GM12878 (cell line): ENCODE data around the gene PIGN. TPM values are rescaled to one million over a fixed set of nuclear protein-coding genes. Genes with fewer than 3 reads are reported as not detected.

Experiments
- ATAC-seq: fragments of 200-7000 bp; cut with Tn5 transposase; 3 replicates; pipeline ENCODE4 v1.9.1; 2020; ENCODE audit warnings: mild to moderate bottlenecking, moderate library complexity
- BruUV-seq: library from RNA; stranded (reverse); fragments of 400-500 nt; replicated peaks from 2 replicates; lab custom pipeline; 2021; lab: Mats Ljungman, UMichigan
- CTCF ChIA-PET: fragments of 300-600 bp; sonication (Branson Sonifier 250); formaldehyde crosslinking; extraction: SDS; loops from one replicate; lab custom pipeline; 2021; ENCODE audit warnings: inconsistent platforms; lab: Yijun Ruan, JAX
- POLR2A ChIA-PET: fragments of 350-600 bp; formaldehyde crosslinking; extraction: SDS; loops from one replicate; lab custom pipeline; 2021; ENCODE audit warnings: inconsistent platforms; lab: Charles Lee
- RAD21 ChIA-PET: fragments of 300-600 bp; sonication (Branson Sonifier 250); formaldehyde crosslinking; loops from one replicate; lab custom pipeline; 2023; ENCODE audit warnings: antibody characterized with exemption; ENCODE audit not compliant: unreplicated experiment; lab: Charles Lee
- SMC1A ChIA-PET: fragments of 300-600 bp; sonication (Branson Sonifier 250); formaldehyde crosslinking; loops from one replicate; lab custom pipeline; 2023; ENCODE audit not compliant: unreplicated experiment, uncharacterized antibody; lab: Charles Lee
- DNase-seq: peaks from one replicate; pipeline ENCODE4 v3.0.0-alpha.2; 2011; ENCODE audit warnings: low read depth, low spot score
- FAIRE-seq: peaks from 3 replicates; lab custom pipeline; 2011; peaks lifted over from hg19 to GRCh38; lab: Jason Lieb, UNC
- H2AFZ ChIP-seq: 2 replicates; pipeline ENCODE4 v1.6.0; 2011; ENCODE audit warnings: low read depth, low read length, control low read depth; ENCODE audit not compliant: control insufficient read depth
- H3K27ac ChIP-seq: 2 replicates; pipeline ENCODE4 v1.5.1; 2011; ENCODE audit warnings: control low read depth; ENCODE audit not compliant: control insufficient read depth, insufficient read depth
- H3K27me3 ChIP-seq, 2 experiments: replicated peaks in 1 of 2; 2 replicates each; pipeline versions ENCODE4 v1.6.0 to v1.6.1; 2011; ENCODE audit warnings: low read length in 1 of 2; ENCODE audit not compliant: control insufficient read depth in 2 of 2, insufficient read depth in 2 of 2
- H3K36me3 ChIP-seq, 2 experiments: 2 replicates each; pipeline ENCODE4 v1.5.1; 2011; ENCODE audit warnings: low read length in 1 of 2; ENCODE audit not compliant: control insufficient read depth in 2 of 2, insufficient read depth in 2 of 2
- H3K4me1 ChIP-seq: 2 replicates; pipeline ENCODE4 v1.6.1; 2011; ENCODE audit warnings: mild to moderate bottlenecking, low read length, moderate library complexity, mixed read lengths; ENCODE audit not compliant: control insufficient read depth, insufficient read depth
- H3K4me2 ChIP-seq: 2 replicates; pipeline ENCODE4 v1.6.0; 2011; ENCODE audit warnings: control low read depth; ENCODE audit not compliant: control insufficient read depth, insufficient read depth
- H3K4me3 ChIP-seq: fragments of 200-600 bp; sonication (generic); 2 replicates; pipeline ENCODE4 v1.5.1; 2016
- H3K79me2 ChIP-seq: 2 replicates; pipeline ENCODE4 v1.6.0; 2011; ENCODE audit warnings: low read length; ENCODE audit not compliant: control insufficient read depth, insufficient read depth
- H3K9ac ChIP-seq: 2 replicates; pipeline ENCODE4 v1.8.0; 2011; ENCODE audit warnings: low read length, control low read depth, mixed read lengths; ENCODE audit not compliant: control insufficient read depth, insufficient read depth
- H3K9me3 ChIP-seq: replicated peaks from 3 replicates; pipeline ENCODE4 v1.5.1; 2011; ENCODE audit warnings: mild to moderate bottlenecking, low read length; ENCODE audit not compliant: control insufficient read depth, insufficient read depth
- H4K20me1 ChIP-seq: 2 replicates; pipeline ENCODE4 v1.6.0; 2011; ENCODE audit not compliant: control insufficient read depth, insufficient read depth
- BHLHE40 ChIP-seq, 2 experiments: fragments of 450-650 bp in 1 of 2; IDR thresholded peaks; 2 replicates each; pipeline ENCODE4 v1.6.1; 2011 to 2017; ENCODE audit warnings: low read depth in 2 of 2, borderline replicate concordance in 1 of 2, improper control_type of control experiment in 1 of 2, low read length in 1 of 2, mild to moderate bottlenecking in 1 of 2
- ESRRA ChIP-seq: IDR thresholded peaks from 2 replicates; pipeline ENCODE4 v1.6.1; 2012; ENCODE audit warnings: mild to moderate bottlenecking, low read length, improper control_type of control experiment
- EZH2 ChIP-seq: IDR thresholded peaks from 2 replicates; pipeline ENCODE4 v1.6.1; 2012; ENCODE audit warnings: low read depth, mild to moderate bottlenecking, control low read depth, inconsistent platforms, low read length, borderline replicate concordance; ENCODE audit not compliant: control insufficient read depth
- HDAC2 ChIP-seq: fragments of 200-600 bp; sonication (generic); IDR thresholded peaks from 2 replicates; pipeline ENCODE4 v1.6.1; 2017
- IKZF2 ChIP-seq, 2 experiments: fragments of 450-650 bp; IDR thresholded peaks; 2 replicates each; pipeline ENCODE4 v1.6.1; 2017; ENCODE audit warnings: mild to moderate bottlenecking in 2 of 2, moderate library complexity in 2 of 2
- NBN ChIP-seq: fragments of 450-650 bp; IDR thresholded peaks from 2 replicates; pipeline ENCODE4 v1.6.1; 2016
- NFXL1 ChIP-seq: fragments of 450-650 bp; IDR thresholded peaks from 2 replicates; pipeline ENCODE4 v1.6.1; 2017; ENCODE audit warnings: antibody characterized with exemption, mild to moderate bottlenecking, borderline replicate concordance
- NFYB ChIP-seq: IDR thresholded peaks from 2 replicates; pipeline ENCODE4 v1.6.1; 2011; ENCODE audit warnings: low read depth, mild to moderate bottlenecking, low read length, improper control_type of control experiment, moderate library complexity; ENCODE audit not compliant: insufficient read depth
- SKIL ChIP-seq: fragments of 450-650 bp; IDR thresholded peaks from 2 replicates; pipeline ENCODE4 v1.6.1; 2017; ENCODE audit warnings: mild to moderate bottlenecking, low read depth, inconsistent platforms; ENCODE audit not compliant: poor library complexity, severe bottlenecking
- ZBED1 ChIP-seq: IDR thresholded peaks from 2 replicates; pipeline ENCODE4 v1.6.1; 2016; ENCODE audit warnings: borderline replicate concordance
- ZNF384 ChIP-seq: IDR thresholded peaks from 2 replicates; pipeline ENCODE4 v1.6.1; 2012; ENCODE audit warnings: low read depth, mild to moderate bottlenecking, low read length, improper control_type of control experiment, borderline replicate concordance
- WGBS: methylation state at CpG from one replicate; pipeline ENCODE4 v1.1.6; 2016; ENCODE audit warnings: low lambda C conversion rate; ENCODE audit not compliant: insufficient replicate concordance, insufficient coverage; ENCODE audit errors: missing lambda C conversion rate; 5-methylcytosine and 5-hydroxymethylcytosine counted together
- in situ Hi-C: fragments of 300-500 bp; cut with MboI; formaldehyde crosslinking; loops from 9 replicates; pipeline ENCODE4 v1.14.3; 2018; ENCODE audit warnings: mixed read lengths
- intact Hi-C: fragments of 100-400 bp; cut with micrococcal nuclease; formaldehyde crosslinking; loops from one replicate; pipeline ENCODE4 v1.14.2; 2022; ENCODE audit not compliant: unreplicated experiment
- polyA plus RNA-seq, 11 experiments: library from polyadenylated mRNA; depleted of rRNA in 4 of 11; unstranded in 6 of 11; stranded (reverse) in 5 of 11; fragments of >200 nt; fragmentation: Nextera tagmentation in 4 of 11; fragmentation: Illumina TruSeq in 1 of 11; extraction: Ambion mirVana in 4 of 11; extraction: Trizol in 1 of 11; gene quantifications; 1 replicate in 1 of 11; 2 replicates in 10 of 11; pipeline versions ENCODE4 v1.2.1 to v1.2.3, GENCODE V29; 2011 to 2016; ENCODE audit warnings: inconsistent platforms in 2 of 11, missing spikeins in 2 of 11, low read depth in 1 of 11
- total RNA-seq, 4 experiments: library from RNA; depleted of rRNA in 3 of 4; stranded (reverse); fragments of >200 nt in 3 of 4; fragmentation: Illumina TruSeq in 1 of 4; extraction: Trizol in 1 of 4; gene quantifications; 2 replicates each; pipeline versions ENCODE4 v1.2.1 to v1.2.3, GENCODE V29; 2013 to 2021

The PIGN gene
- total and polyA plus RNA-seq, 10 of the 15 experiments (the other 5 are each of a cell fraction or from before 2014, with no cell fraction given): 6.9 to 25.4 (median 18.7) TPM

DNA sequence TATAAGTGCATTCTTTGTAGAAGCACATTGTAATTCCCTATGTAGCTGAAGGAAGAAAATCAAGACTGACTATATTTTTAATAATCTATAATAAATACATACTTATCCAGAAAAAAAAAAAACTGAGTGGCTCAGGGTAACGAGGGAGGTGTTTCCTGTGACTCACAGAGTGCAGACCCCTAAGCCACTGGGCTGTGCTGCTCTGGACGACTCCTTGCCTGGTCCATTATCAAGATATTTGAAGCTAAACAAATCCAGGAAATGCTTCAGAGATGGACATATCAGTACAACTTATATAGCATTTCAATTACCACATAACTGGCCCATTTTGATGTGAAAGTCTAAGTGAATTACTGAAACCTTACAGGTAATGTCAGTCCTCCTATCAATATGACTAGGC, 80.6 kb downstream of the PIGN start:
- H3K9me3 ChIP-seq: no peaks in the 10 kb centered on the region
- BruUV-seq: no TSS peak
- ChIA-PET RAD21 (no interaction called here), POLR2A (interaction anchor here (0.7 kb wide), 1 partner anchor 125 kb away, joined by 3 read pairs; no protein-coding TSS in a partner anchor), CTCF (no interaction called here), SMC1A (interaction anchor here (0.6 to 1.6 kb wide), 3 partner anchors 8 to 91 kb away, joined by 3 to 4 read pairs (median 3); no protein-coding TSS in a partner anchor)
- H3K27me3 ChIP-seq: no peaks in the 10 kb centered on the region
- no peak overlapping the region for H3K4me3 ChIP-seq
- no peaks in the 10 kb centered on the region; the same call in 1 of the 2 replicates for H3K4me1 ChIP-seq
- WGBS: 95% methylated on average over 2 of the region's 2 CpGs
- no peak overlapping the region for H3K4me2 ChIP-seq
- no peaks in the 10 kb centered on the region for H3K36me3 ChIP-seq
- no peaks in the 10 kb centered on the region for H4K20me1 ChIP-seq
- H3K27ac ChIP-seq: no peak overlapping the region
- in situ Hi-C loops (no loop called here), intact Hi-C loops (no loop called here)
- ATAC-seq (no peak), DNase-seq (no peak), FAIRE-seq (no peak)
- no peak overlapping the region for H2AFZ ChIP-seq
- TF ChIP-seq NFYB (no peak), EZH2 (no peak), ZNF384 (no peak), NFXL1 (no peak), HDAC2 (no peak), NBN (no peak), ESRRA (no peak), ZBED1 (no peak), SKIL (no peak), BHLHE40 (IDR thresholded peaks at IDR 0.05; ENCODE audit: borderline replicate concordance in 1 of 2, low read depth in 2 of 2, low read length in 1 of 2) (no peak), IKZF2 (IDR thresholded peaks at IDR 0.05) (no peak)
- H3K79me2 ChIP-seq: no peaks in the 10 kb centered on the region
- H3K9ac ChIP-seq: no peak overlapping the region
